CD14-positive monocyte (primary cell): Measurements from ENCODE around the gene SOCS1. TPM values are rescaled to one million over a fixed set of nuclear protein-coding genes. Genes with fewer than 3 reads are reported as not detected.

ENCODE experiments used
- DNase-seq, 3 donors: peaks; one replicate each; pipeline ENCODE4 v3.0.0-alpha.2; 2011 to 2022
- H2AFZ ChIP-seq: 2 replicates; pipeline ENCODE4 v1.6.0; 2012; ENCODE audit warnings: mild to moderate bottlenecking, low read depth, low read length, inconsistent platforms; ENCODE audit not compliant: insufficient read depth, poor library complexity, severe bottlenecking
- H3K27ac ChIP-seq, 2 donors: 1 replicate in 1 of 2; 2 replicates in 1 of 2; pipeline ENCODE4 v1.5.1; 2012 to 2013; ENCODE audit warnings: low read length in 2 of 2, control low read depth in 1 of 2, inconsistent platforms in 1 of 2, low read depth in 1 of 2, mild to moderate bottlenecking in 1 of 2
- H3K27me3 ChIP-seq, 2 donors: one replicate each; pipeline versions ENCODE4 v1.6.0 to v1.6.1; 2011 to 2013; ENCODE audit warnings: low read length in 2 of 2; ENCODE audit not compliant: control insufficient read depth in 2 of 2, insufficient read depth in 2 of 2
- H3K36me3 ChIP-seq, 2 donors: replicated peaks in 1 of 2; 1 replicate in 1 of 2; 2 replicates in 1 of 2; pipeline versions ENCODE4 v1.5.1 to v1.6.1; 2012 to 2013; ENCODE audit warnings: low read length in 2 of 2, control low read depth in 1 of 2, inconsistent platforms in 1 of 2, mild to moderate bottlenecking in 1 of 2; ENCODE audit not compliant: insufficient read depth in 2 of 2, control insufficient read depth in 1 of 2
- H3K4me1 ChIP-seq, 2 donors: 1 replicate in 1 of 2; 2 replicates in 1 of 2; pipeline versions ENCODE4 v1.5.1 to v1.6.1; 2012 to 2013; ENCODE audit warnings: low read length in 2 of 2, control low read depth in 1 of 2, inconsistent platforms in 1 of 2, mild to moderate bottlenecking in 1 of 2, moderate library complexity in 1 of 2; ENCODE audit not compliant: insufficient read depth in 2 of 2, control insufficient read depth in 1 of 2
- H3K4me2 ChIP-seq: replicated peaks from 2 replicates; pipeline ENCODE3; 2012; ENCODE audit warnings: low read length, moderate library complexity, mild to moderate bottlenecking; ENCODE audit not compliant: poor library complexity, severe bottlenecking; ENCODE audit errors: extremely low read depth
- H3K4me3 ChIP-seq, 3 experiments: fragments of 200-600 bp in 1 of 3; sonication (generic) in 1 of 3; replicated peaks in 1 of 3; 1 replicate in 2 of 3; 2 replicates in 1 of 3; pipeline ENCODE4 v1.5.1; 2011 to 2013; ENCODE audit warnings: low read length in 3 of 3, mild to moderate bottlenecking in 3 of 3, control low read depth in 2 of 3, low read depth in 2 of 3, inconsistent platforms in 1 of 3, moderate library complexity in 1 of 3
- H3K79me2 ChIP-seq: 2 replicates; pipeline ENCODE4 v1.6.0; 2012; ENCODE audit warnings: mild to moderate bottlenecking, control low read depth, inconsistent platforms, low read length, moderate library complexity; ENCODE audit not compliant: insufficient read depth
- H3K9ac ChIP-seq: 2 replicates; pipeline ENCODE4 v1.6.0; 2017; ENCODE audit warnings: low read length, mild to moderate bottlenecking; ENCODE audit not compliant: insufficient read depth, poor library complexity, severe bottlenecking
- H3K9me3 ChIP-seq, 2 donors: replicated peaks in 1 of 2; 1 replicate in 1 of 2; 2 replicates in 1 of 2; pipeline versions ENCODE4 v1.5.1 to v1.6.1; 2012 to 2013; ENCODE audit warnings: low read length in 2 of 2, control low read depth in 1 of 2; ENCODE audit not compliant: control insufficient read depth in 1 of 2, insufficient read depth in 1 of 2
- H4K20me1 ChIP-seq: 2 replicates; pipeline ENCODE4 v1.6.0; 2012; ENCODE audit warnings: mild to moderate bottlenecking, low read length, control low read depth, moderate library complexity; ENCODE audit not compliant: insufficient read depth
- H3K27ac Mint-ChIP-seq, 7 donors: one replicate each; pipeline ENCODE4 v1.8.0; 2020; ENCODE audit warnings: mild to moderate bottlenecking in 7 of 7, mixed read lengths in 7 of 7, moderate library complexity in 6 of 7, inconsistent platforms in 2 of 7
- H3K27me3 Mint-ChIP-seq, 3 donors: one replicate each; pipeline ENCODE4 v1.8.0; 2021 to 2022; ENCODE audit warnings: low read depth in 3 of 3, mild to moderate bottlenecking in 3 of 3, mixed read lengths in 3 of 3, moderate library complexity in 3 of 3, inconsistent platforms in 1 of 3
- H3K36me3 Mint-ChIP-seq, 2 donors: one replicate each; pipeline ENCODE4 v1.8.0; 2020; ENCODE audit warnings: mixed read lengths in 2 of 2, inconsistent platforms in 1 of 2, mild to moderate bottlenecking in 1 of 2
- H3K4me1 Mint-ChIP-seq: one replicate; pipeline ENCODE4 v1.8.0; 2020; ENCODE audit warnings: mild to moderate bottlenecking, mixed read lengths
- H3K4me3 Mint-ChIP-seq, 2 donors: one replicate each; pipeline ENCODE4 v1.8.0; 2020; ENCODE audit warnings: mild to moderate bottlenecking in 2 of 2, mixed read lengths in 2 of 2, moderate library complexity in 1 of 2
- H3K9me3 Mint-ChIP-seq, 7 donors: one replicate each; pipeline ENCODE4 v1.8.0; 2020 to 2022; ENCODE audit warnings: mixed read lengths in 7 of 7, mild to moderate bottlenecking in 6 of 7, moderate library complexity in 6 of 7, inconsistent platforms in 2 of 7
- CTCF ChIP-seq: fragments of 200-600 bp; IDR thresholded peaks from one replicate; pipeline ENCODE4 v1.8.0; 2022; ENCODE audit warnings: antibody characterized with exemption, mild to moderate bottlenecking
- WGBS: methylation state at CpG from one replicate; pipeline ENCODE4 v1.1.5; 2013; ENCODE audit warnings: missing lambda C conversion rate; ENCODE audit not compliant: insufficient coverage; 5-methylcytosine and 5-hydroxymethylcytosine counted together
- intact Hi-C, 2 donors: fragments of 100-400 bp; cut with micrococcal nuclease; formaldehyde crosslinking; loops; one replicate each; pipeline versions ENCODE4 v1.15.0 to v1.15.1; 2023
- polyA plus RNA-seq, 3 donors: library from polyadenylated mRNA; depleted of rRNA in 1 of 3; unstranded in 2 of 3; stranded (reverse) in 1 of 3; fragments of 300-500 nt in 2 of 3; fragments of >200 nt in 1 of 3; fragmentation: Illumina TruSeq in 2 of 3; gene quantifications; 1 replicate in 2 of 3; 2 replicates in 1 of 3; pipeline ENCODE4 v1.2.3, GENCODE V29; 2012 to 2021

The SOCS1 gene
- polyA plus RNA-seq, 3 donors, result 0.13 to 2.3 (median 0.35) TPM

- Mint-ChIP-seq H3K27ac (no peak overlapping the region), H3K4me3 (peak overlapping the region in 1 of 2 donors; percentile 33), H3K36me3 (peaks cover 5% of the 10 kb centered on the region in 2 donors), H3K9me3 (peaks cover 0 to 3% (median 0%) of the 10 kb centered on the region in 7 donors), H3K4me1 (peaks cover 15% of the 10 kb centered on the region), H3K27me3 (peaks cover 26 to 45% (median 35%) of the 10 kb centered on the region in 3 donors)
- TF ChIP-seq CTCF, result no peak
- Histone ChIP-seq H3K9ac (no peak overlapping the region), H3K4me3 (no peak overlapping the region), H2AFZ (no peak overlapping the region), H3K36me3 (no peaks in the 10 kb centered on the region), H3K9me3 (no peaks in the 10 kb centered on the region), H4K20me1 (peaks cover 3% of the 10 kb centered on the region), H3K27ac (no peak overlapping the region), H3K4me1 (peaks cover 12 to 23% of the 10 kb centered on the region in 2 donors), H3K27me3 (peaks cover 0 to 16% of the 10 kb centered on the region in 2 donors), H3K4me2 (no peak overlapping the region), H3K79me2 (no peaks in the 10 kb centered on the region)
- 90% methylated on average over 7 of the region's 18 CpGs for WGBS
- intact Hi-C loops, result loop anchor here in 1 of 2 donors (10.0 kb wide), 1 partner anchor 47 kb away; no protein-coding TSS in a partner anchor
- peak in 1 of 3 donors; percentile 17 for DNase-seq
These were observed 4.2 kb downstream of the SOCS1 start for GRCh38 chr16:11251525-11252481.

- no peak overlapping the region for H3K27ac Mint-ChIP-seq
- no peaks in the 10 kb centered on the region for H3K9me3 ChIP-seq
- H3K27ac ChIP-seq, result no peak overlapping the region
- no peak for DNase-seq
- peaks cover 8 to 18% of the 10 kb centered on the region in 2 donors for H3K4me1 ChIP-seq
- intact Hi-C loops, result loop anchor here in 1 of 2 donors (10.0 kb wide), 1 partner anchor 46 kb away; no protein-coding TSS in a partner anchor
- peaks cover 12% of the 10 kb centered on the region for H3K4me1 Mint-ChIP-seq
- H3K9ac ChIP-seq, result no peak overlapping the region
- H3K4me2 ChIP-seq, result no peak overlapping the region
- no peaks in the 10 kb centered on the region for H3K79me2 ChIP-seq
- H3K9me3 Mint-ChIP-seq, result peaks cover 0 to 1% (median 0%) of the 10 kb centered on the region in 7 donors
- H3K27me3 Mint-ChIP-seq, result peaks cover 26 to 45% (median 35%) of the 10 kb centered on the region in 3 donors
- H4K20me1 ChIP-seq, result peaks cover 3% of the 10 kb centered on the region
- H2AFZ ChIP-seq, result no peak overlapping the region
- H3K4me3 Mint-ChIP-seq, result no peak overlapping the region
- peaks cover 5% of the 10 kb centered on the region in 2 donors for H3K36me3 Mint-ChIP-seq
- H3K36me3 ChIP-seq, result no peaks in the 10 kb centered on the region
- peaks cover 0 to 16% of the 10 kb centered on the region in 2 donors for H3K27me3 ChIP-seq
- TF ChIP-seq CTCF, result no peak
- WGBS, result 100% methylated on average over 1 of the region's 10 CpGs
- H3K4me3 ChIP-seq, result no peak overlapping the region
These were observed 5.0 kb downstream of the SOCS1 start for GRCh38 chr16:11250786-11251524.
